ENCODE measurements around the gene ZNF783. TPM values are rescaled to one million over a fixed set of nuclear protein-coding genes. Genes with fewer than 3 reads are reported as not detected.

Gene ZNF783
- total and polyA plus RNA-seq, 7 experiments from 2014 or later = 6.2 to 49.2 (median 30.5) TPM

DNA sequence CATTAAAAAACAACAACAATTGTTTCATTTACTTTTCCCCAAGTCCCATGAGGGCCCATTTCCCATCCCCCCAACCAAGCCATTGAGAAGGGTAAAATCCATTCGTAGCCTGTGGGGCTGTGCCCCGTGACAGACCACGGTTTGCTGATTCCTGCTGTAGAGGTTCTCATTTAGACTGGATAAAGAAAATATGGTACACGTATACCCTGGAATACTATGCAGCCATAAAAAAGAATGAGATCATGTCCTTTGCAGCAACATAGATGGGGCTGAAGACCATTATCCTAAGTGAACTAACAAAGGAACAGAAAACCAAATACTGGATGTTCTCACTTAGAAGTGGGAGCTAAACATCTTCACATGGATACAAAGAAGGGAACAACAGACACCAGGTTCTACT lies 44.9 kb downstream of the ZNF783 start:
- no peaks in the 10 kb centered on the region for H3K4me1 ChIP-seq (ENCODE audit: control insufficient read depth in 2 of 2, insufficient read depth in 2 of 2, low read length in 2 of 2)
- H3K36me3 Mint-ChIP-seq = peaks cover 0 to 2% (median 0%) of the 10 kb centered on the region in 5 donors
- DNase-seq (no peak), ATAC-seq (no peak)
- H3K4me3 Mint-ChIP-seq = no peak overlapping the region
- ChIA-PET POLR2A (no interaction called here), CTCF (no interaction called here)
- intact Hi-C loops (cut with micrococcal nuclease) = no loop called here
- no peak overlapping the region for H3K27ac Mint-ChIP-seq
- H3K9me3 Mint-ChIP-seq = peaks cover 0 to 8% (median 0%) of the 10 kb centered on the region in 11 donors
- H3K4me3 ChIP-seq (ENCODE audit: low read length) = no peak overlapping the region
- no peaks in the 10 kb centered on the region for H3K27me3 ChIP-seq (ENCODE audit: control insufficient read depth in 2 of 2, insufficient read depth in 2 of 2, low read length in 2 of 2)
- no peaks in the 10 kb centered on the region for H3K36me3 ChIP-seq (ENCODE audit: control insufficient read depth in 2 of 3, insufficient read depth in 3 of 3, low read length in 3 of 3)
- no peak overlapping the region for H3K27ac ChIP-seq (ENCODE audit: low read depth, low read length)
- no peaks in the 10 kb centered on the region for H3K9me3 ChIP-seq (ENCODE audit: control insufficient read depth in 2 of 3, low read length in 3 of 3)
- peaks cover 0 to 5% (median 0%) of the 10 kb centered on the region in 5 donors for H3K27me3 Mint-ChIP-seq
- peaks cover 0 to 6% (median 5%) of the 10 kb centered on the region in 7 donors for H3K4me1 Mint-ChIP-seq

DNA sequence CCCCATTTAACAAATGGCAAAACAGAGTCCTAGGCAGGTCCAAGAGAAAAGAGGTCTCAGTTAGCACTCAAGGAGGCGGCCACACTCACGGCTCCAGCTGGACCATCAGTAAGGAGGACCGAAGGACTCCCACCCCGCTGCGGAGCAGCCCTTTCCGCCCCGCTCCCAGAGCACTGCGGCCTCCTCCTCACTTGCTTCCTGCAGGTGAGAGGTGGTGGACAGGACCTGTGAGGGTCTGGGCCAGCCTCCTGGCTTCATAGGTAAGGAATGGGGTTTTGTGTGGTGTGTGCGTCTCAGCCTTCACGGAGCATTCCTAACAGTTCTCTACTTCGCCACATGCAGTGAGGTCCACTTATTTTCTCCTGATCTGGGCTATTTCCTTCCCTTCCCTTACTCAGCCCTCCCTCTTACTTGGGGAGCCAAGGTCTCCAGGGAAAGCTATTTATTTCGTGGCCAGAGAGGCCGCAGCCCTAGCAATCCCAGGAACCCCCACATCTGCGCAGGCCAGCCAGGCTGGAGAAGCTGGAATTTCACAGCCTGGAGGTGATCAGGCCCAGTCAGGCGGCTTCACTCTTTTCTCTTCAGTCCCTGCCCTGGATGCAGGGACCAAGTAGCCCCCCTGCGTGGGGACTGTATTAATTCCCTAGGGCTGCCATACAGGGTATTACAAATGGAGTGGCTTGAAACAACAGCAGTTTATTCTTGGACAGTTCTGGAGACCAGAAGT lies 45.9 kb downstream of the ZNF783 start:
- H3K4me3 ChIP-seq (ENCODE audit: low read length) = no peak overlapping the region
- no peaks in the 10 kb centered on the region for H3K9me3 ChIP-seq (ENCODE audit: control insufficient read depth in 2 of 3, low read length in 3 of 3)
- H3K27me3 ChIP-seq (ENCODE audit: control insufficient read depth in 2 of 2, insufficient read depth in 2 of 2, low read length in 2 of 2) = no peaks in the 10 kb centered on the region
- intact Hi-C loops (cut with micrococcal nuclease) = no loop called here
- ChIA-PET CTCF (no interaction called here), POLR2A (no interaction called here)
- ATAC-seq (no peak), DNase-seq (no peak)
- no peak overlapping the region for H3K27ac ChIP-seq (ENCODE audit: low read depth, low read length)
- no peaks in the 10 kb centered on the region for H3K4me1 ChIP-seq (ENCODE audit: control insufficient read depth in 2 of 2, insufficient read depth in 2 of 2, low read length in 2 of 2)
- peaks cover 0 to 2% (median 0%) of the 10 kb centered on the region in 5 donors for H3K36me3 Mint-ChIP-seq
- H3K27me3 Mint-ChIP-seq = peaks cover 0 to 5% (median 0%) of the 10 kb centered on the region in 5 donors
- H3K36me3 ChIP-seq (ENCODE audit: control insufficient read depth in 2 of 3, insufficient read depth in 3 of 3, low read length in 3 of 3) = no peaks in the 10 kb centered on the region
- H3K27ac Mint-ChIP-seq = no peak overlapping the region
- no peak overlapping the region for H3K4me3 Mint-ChIP-seq
- H3K4me1 Mint-ChIP-seq = peaks cover 0 to 6% (median 5%) of the 10 kb centered on the region in 7 donors
- peaks cover 0 to 8% (median 0%) of the 10 kb centered on the region in 11 donors for H3K9me3 Mint-ChIP-seq

DNA sequence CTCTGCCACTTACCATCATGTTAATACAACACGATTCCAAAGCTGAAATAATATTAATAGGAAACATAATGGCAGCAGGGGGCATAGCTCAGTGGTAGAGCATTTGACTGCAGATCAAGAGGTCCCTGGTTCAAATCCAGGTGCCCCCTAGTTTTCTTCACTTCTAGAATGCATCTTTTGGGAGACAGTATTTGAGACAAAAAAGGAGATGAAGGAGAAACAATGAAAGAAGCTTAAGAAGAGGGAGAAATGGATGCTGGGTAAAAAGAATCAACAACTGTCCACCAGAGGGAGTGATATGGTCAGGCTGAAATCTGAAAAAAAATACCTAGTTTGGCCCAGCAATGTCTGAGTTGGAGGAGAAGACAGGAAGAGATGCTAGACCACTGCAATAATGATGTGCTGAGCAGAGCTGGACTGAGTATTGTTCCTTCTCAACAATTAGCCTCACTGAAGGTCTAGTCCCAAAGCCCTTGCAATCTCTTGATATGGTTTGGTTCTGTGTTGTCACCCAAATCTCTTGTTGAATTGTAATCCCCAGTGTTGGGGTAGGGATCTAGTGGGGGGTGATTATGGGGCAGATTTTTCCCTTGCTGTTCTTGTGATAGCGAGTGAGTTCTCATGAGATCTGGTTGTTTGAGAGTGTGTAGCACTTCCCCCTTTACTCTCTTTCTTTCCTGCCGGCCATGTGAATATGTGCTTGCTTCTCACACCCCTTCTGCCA lies 48.3 kb downstream of the ZNF783 start:
- no peaks in the 10 kb centered on the region for H3K36me3 ChIP-seq (ENCODE audit: control insufficient read depth in 2 of 3, insufficient read depth in 3 of 3, low read length in 3 of 3)
- H3K27ac Mint-ChIP-seq = peak overlapping the region in 5 of 9 donors; percentile 2 to 42 (median 9)
- ChIA-PET CTCF (interaction anchor here (0.5 to 1.6 kb wide), 7 partner anchors 25 to 291 kb away, joined by 3 to 4 read pairs (median 3); partner anchors contain the start of gene ZNF783), POLR2A (interaction anchor here (1.2 kb wide), 1 partner anchor 25 kb away, joined by 4 read pairs; no protein-coding TSS in a partner anchor)
- peaks cover 0 to 8% (median 0%) of the 10 kb centered on the region in 11 donors for H3K9me3 Mint-ChIP-seq
- no peaks in the 10 kb centered on the region for H3K27me3 ChIP-seq (ENCODE audit: control insufficient read depth in 2 of 2, insufficient read depth in 2 of 2, low read length in 2 of 2)
- H3K4me3 Mint-ChIP-seq = peak overlapping the region in 1 of 10 donors; percentile 0
- H3K4me3 ChIP-seq (ENCODE audit: low read length) = no peak overlapping the region
- peaks cover 0 to 6% (median 5%) of the 10 kb centered on the region in 7 donors for H3K4me1 Mint-ChIP-seq
- H3K27me3 Mint-ChIP-seq = peaks cover 0 to 12% (median 0%) of the 10 kb centered on the region in 5 donors
- peaks cover 0 to 2% (median 0%) of the 10 kb centered on the region in 5 donors for H3K36me3 Mint-ChIP-seq
- no peaks in the 10 kb centered on the region for H3K9me3 ChIP-seq (ENCODE audit: control insufficient read depth in 2 of 3, low read length in 3 of 3)
- intact Hi-C loops (cut with micrococcal nuclease) = loop anchor here in 1 of 2 donors (1.0 to 5.0 kb wide), 5 partner anchors 48 to 317 kb away; partner anchors contain the start of genes ZNF746 and ZNF783
- ATAC-seq = peak; percentile 65
- H3K27ac ChIP-seq (ENCODE audit: low read depth, low read length) = no peak overlapping the region
- peak in 3 of 9 donors; percentile 11 to 30 (median 26) for DNase-seq
- H3K4me1 ChIP-seq (ENCODE audit: control insufficient read depth in 2 of 2, insufficient read depth in 2 of 2, low read length in 2 of 2) = no peaks in the 10 kb centered on the region

DNA sequence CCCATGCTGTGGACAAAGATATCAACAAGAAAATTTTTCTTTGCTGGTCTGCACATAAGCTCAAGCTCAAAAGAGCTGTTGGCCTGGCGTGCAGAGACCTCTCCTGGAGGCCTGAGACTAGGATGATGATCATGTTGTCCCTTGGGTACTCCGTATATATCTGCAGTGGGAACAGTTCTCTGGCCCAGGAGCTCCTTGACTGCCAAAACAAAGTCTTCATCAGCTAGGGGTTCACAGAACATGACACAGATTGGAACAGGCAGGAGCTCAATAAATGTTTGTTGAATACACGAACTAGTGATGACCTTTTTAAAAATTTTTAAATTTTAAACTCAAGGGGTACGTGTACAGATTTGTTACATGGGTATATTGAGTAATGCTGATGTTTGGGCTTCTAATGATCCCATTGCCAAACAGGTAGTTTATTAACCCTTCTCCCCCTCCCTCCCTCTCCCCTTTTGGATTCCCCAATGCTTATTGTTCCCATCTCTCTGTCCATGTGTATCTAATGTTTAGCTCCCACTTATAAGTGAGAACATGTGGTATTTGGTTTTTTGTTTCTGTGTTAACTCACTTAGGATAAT lies 49.1 kb downstream of the ZNF783 start:
- H3K9me3 ChIP-seq (ENCODE audit: control insufficient read depth in 2 of 3, low read length in 3 of 3) = no peaks in the 10 kb centered on the region
- no peak overlapping the region for H3K4me3 ChIP-seq (ENCODE audit: low read length)
- POLR2A ChIA-PET = interaction anchor here (0.9 kb wide), 1 partner anchor 9 kb away, joined by 3 read pairs; no protein-coding TSS in a partner anchor
- no peaks in the 10 kb centered on the region for H3K27me3 ChIP-seq (ENCODE audit: control insufficient read depth in 2 of 2, insufficient read depth in 2 of 2, low read length in 2 of 2)
- Mint-ChIP-seq H3K27ac (peak overlapping the region in 4 of 9 donors; percentile 3 to 54 (median 34)), H3K27me3 (peaks cover 0 to 17% (median 0%) of the 10 kb centered on the region in 5 donors), H3K4me3 (no peak overlapping the region), H3K36me3 (peaks cover 0 to 2% (median 0%) of the 10 kb centered on the region in 5 donors), H3K4me1 (peaks cover 0 to 6% (median 5%) of the 10 kb centered on the region in 7 donors), H3K9me3 (peaks cover 0 to 8% (median 0%) of the 10 kb centered on the region in 11 donors)
- no peaks in the 10 kb centered on the region for H3K4me1 ChIP-seq (ENCODE audit: control insufficient read depth in 2 of 2, insufficient read depth in 2 of 2, low read length in 2 of 2)
- no peaks in the 10 kb centered on the region for H3K36me3 ChIP-seq (ENCODE audit: control insufficient read depth in 2 of 3, insufficient read depth in 3 of 3, low read length in 3 of 3)
- intact Hi-C loops (cut with micrococcal nuclease) = loop anchor here in 1 of 2 donors (1.0 to 5.0 kb wide), 5 partner anchors 49 to 316 kb away; partner anchors contain the start of genes ZNF746 and ZNF783
- ATAC-seq = no peak
- no peak for DNase-seq
- CTCF ChIA-PET = interaction anchor here (0.5 to 1.6 kb wide), 4 partner anchors 27 to 290 kb away, joined by 3 to 4 read pairs (median 3); partner anchors contain the start of gene ZNF783
- no peak overlapping the region for H3K27ac ChIP-seq (ENCODE audit: low read depth, low read length)

DNA sequence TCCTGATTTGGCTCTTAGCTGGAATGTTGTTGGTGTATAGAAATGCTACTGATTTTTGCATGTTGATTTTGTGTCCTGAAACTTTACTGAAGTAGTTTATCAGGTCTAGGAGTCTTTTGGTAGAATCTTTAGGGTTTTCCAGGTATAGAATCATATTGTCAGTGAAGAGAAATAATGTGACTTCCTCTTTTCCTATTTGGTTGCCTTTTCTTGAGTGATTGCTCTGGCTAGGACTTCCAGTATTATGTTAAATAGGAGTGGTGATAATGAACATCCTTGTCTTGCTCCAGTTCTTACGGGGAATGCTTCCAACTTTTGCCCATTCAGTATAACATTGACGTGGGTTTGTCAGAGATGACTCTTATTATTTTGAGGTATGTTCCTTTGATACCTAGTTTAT lies 52.0 kb downstream of the ZNF783 start:
- H3K4me1 ChIP-seq (ENCODE audit: control insufficient read depth in 2 of 2, insufficient read depth in 2 of 2, low read length in 2 of 2) = no peaks in the 10 kb centered on the region
- H3K27me3 ChIP-seq (ENCODE audit: control insufficient read depth in 2 of 2, insufficient read depth in 2 of 2, low read length in 2 of 2) = no peaks in the 10 kb centered on the region
- intact Hi-C loops (cut with micrococcal nuclease) = loop anchor here in 1 of 2 donors (5.0 kb wide), 1 partner anchor 313 kb away; no protein-coding TSS in a partner anchor
- ChIA-PET POLR2A (no interaction called here), CTCF (no interaction called here)
- Mint-ChIP-seq H3K9me3 (peaks cover 0 to 10% (median 0%) of the 10 kb centered on the region in 11 donors), H3K4me3 (no peak overlapping the region), H3K4me1 (peaks cover 0 to 6% (median 5%) of the 10 kb centered on the region in 7 donors), H3K27ac (no peak overlapping the region), H3K27me3 (peaks cover 0 to 30% (median 4%) of the 10 kb centered on the region in 5 donors), H3K36me3 (peaks cover 0 to 4% (median 0%) of the 10 kb centered on the region in 5 donors)
- no peaks in the 10 kb centered on the region for H3K36me3 ChIP-seq (ENCODE audit: control insufficient read depth in 2 of 3, insufficient read depth in 3 of 3, low read length in 3 of 3)
- DNase-seq (no peak), ATAC-seq (no peak)
- no peak overlapping the region for H3K4me3 ChIP-seq (ENCODE audit: low read length)
- H3K9me3 ChIP-seq (ENCODE audit: control insufficient read depth in 2 of 3, low read length in 3 of 3) = no peaks in the 10 kb centered on the region
- H3K27ac ChIP-seq (ENCODE audit: low read depth, low read length) = no peak overlapping the region

DNA sequence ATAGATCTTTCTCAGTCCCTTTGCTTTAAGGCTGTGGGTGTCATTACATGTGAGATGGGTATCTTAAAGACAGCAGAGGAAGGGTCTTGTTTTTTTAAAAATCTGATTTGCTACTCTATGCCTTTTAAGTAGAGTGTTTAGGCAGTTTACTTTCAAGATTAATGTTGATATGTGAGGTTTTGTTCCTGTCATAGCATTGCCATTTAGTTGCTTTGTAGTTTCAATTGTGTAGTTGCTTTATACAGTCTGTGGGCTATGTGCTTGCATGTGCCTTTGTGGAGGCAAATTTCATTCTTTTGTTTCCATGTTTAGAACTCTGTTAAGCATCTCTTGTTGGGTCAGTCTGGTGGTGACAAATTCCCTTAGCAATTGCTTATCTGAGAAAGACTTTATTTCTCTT lies 54.6 kb downstream of the ZNF783 start:
- H3K9me3 ChIP-seq (ENCODE audit: control insufficient read depth in 2 of 3, low read length in 3 of 3) = no peaks in the 10 kb centered on the region
- ChIA-PET POLR2A (no interaction called here), CTCF (no interaction called here)
- no peak for DNase-seq
- H3K4me3 Mint-ChIP-seq = no peak overlapping the region
- H3K36me3 Mint-ChIP-seq = peaks cover 0 to 8% (median under 1%) of the 10 kb centered on the region in 5 donors
- H3K27me3 ChIP-seq (ENCODE audit: control insufficient read depth in 2 of 2, insufficient read depth in 2 of 2, low read length in 2 of 2) = no peaks in the 10 kb centered on the region
- H3K36me3 ChIP-seq (ENCODE audit: control insufficient read depth in 2 of 3, insufficient read depth in 3 of 3, low read length in 3 of 3) = no peaks in the 10 kb centered on the region
- peaks cover 0 to 10% (median 1%) of the 10 kb centered on the region in 7 donors for H3K4me1 Mint-ChIP-seq
- no peaks in the 10 kb centered on the region for H3K4me1 ChIP-seq (ENCODE audit: control insufficient read depth in 2 of 2, insufficient read depth in 2 of 2, low read length in 2 of 2)
- ATAC-seq = no peak
- H3K27me3 Mint-ChIP-seq = peaks cover 7 to 30% (median 9%) of the 10 kb centered on the region in 5 donors
- H3K27ac ChIP-seq (ENCODE audit: low read depth, low read length) = no peak overlapping the region
- no peak overlapping the region for H3K27ac Mint-ChIP-seq
- peaks cover 0 to 6% (median 0%) of the 10 kb centered on the region in 11 donors for H3K9me3 Mint-ChIP-seq
- intact Hi-C loops (cut with micrococcal nuclease) = no loop called here
- H3K4me3 ChIP-seq (ENCODE audit: low read length) = no peak overlapping the region

All from naive thymus-derived CD4-positive, alpha-beta T cell (primary cell).